GM21360 (cell line): ENCODE results near the gene MIGA1.
"Not testable (repeated sequence)": the region's sequence is repeated elsewhere in the genome, so short reads cannot be mapped to it uniquely, and the experiment has no call there.

ENCODE experiments used
- ATAC-seq: cut with Tn5 transposase; IDR thresholded peaks from one replicate; pipeline ENCODE4 v1.9.1; 2021; ENCODE audit warnings: mild to moderate bottlenecking, moderate library complexity; ENCODE audit not compliant: unreplicated experiment

MIGA1 gene

DNA sequence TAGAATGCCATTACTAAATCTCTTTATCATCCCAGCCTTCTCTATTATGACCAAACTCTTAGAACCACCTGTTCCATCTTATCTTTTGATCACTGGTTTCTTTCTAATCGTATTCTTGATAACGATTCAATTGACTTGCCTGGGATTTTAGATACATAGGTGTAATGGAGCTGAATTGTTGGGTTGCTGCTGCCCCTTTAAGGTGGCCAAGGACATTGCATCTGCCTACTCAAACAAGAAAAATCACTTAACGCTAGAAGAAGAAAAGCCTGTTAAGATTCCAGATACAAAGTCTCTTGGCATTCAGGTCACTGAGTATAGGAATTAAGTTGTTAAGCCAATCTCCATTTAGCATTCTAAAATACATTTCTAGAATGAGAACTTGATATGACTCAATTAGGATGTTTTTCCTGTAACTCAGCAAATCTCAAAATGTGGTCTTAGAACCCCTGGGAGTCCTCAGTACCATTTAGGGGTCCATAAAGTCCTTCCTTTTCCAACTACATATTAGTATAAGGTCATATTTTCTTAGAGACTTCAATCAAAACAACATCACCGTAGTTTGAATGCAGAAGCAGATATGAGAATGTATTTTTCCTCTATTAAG lies 121.3 kb downstream of the MIGA1 start:
- ATAC-seq: no peak

DNA sequence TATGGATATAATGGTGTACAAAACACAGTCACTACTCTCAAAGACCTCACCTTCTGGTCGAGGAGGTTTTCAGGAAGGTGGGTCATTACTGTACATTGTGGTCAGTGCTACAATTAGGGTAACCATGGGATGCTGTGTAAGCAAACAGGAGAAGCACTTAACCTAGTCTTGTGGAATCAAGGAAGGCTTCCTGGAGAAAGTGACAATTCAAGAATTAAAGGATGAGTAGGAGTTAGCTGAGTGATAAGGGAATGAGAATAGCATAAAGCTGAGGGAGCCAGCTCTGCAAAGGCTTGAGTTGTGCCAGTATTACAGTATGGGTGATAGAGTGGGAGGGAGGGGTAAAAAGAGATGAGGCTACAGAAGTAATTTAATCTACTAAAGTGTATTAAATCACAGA lies 126.2 kb downstream of the MIGA1 start:
- no peak for ATAC-seq

- no peak for ATAC-seq
Observed at GRCh38 chr1:77906019-77906545, 126.6 kb downstream of the MIGA1 start.

- no peak for ATAC-seq
Observed at GRCh38 chr1:77906624-77907023, 127.2 kb downstream of the MIGA1 start.

GRCh38 chr1:77910116-77910515 lies 130.7 kb downstream of the MIGA1 start:
- ATAC-seq: no peak

GRCh38 chr1:77918918-77919317 lies 139.5 kb downstream of the MIGA1 start:
- not testable (repeated sequence) for ATAC-seq

DNA sequence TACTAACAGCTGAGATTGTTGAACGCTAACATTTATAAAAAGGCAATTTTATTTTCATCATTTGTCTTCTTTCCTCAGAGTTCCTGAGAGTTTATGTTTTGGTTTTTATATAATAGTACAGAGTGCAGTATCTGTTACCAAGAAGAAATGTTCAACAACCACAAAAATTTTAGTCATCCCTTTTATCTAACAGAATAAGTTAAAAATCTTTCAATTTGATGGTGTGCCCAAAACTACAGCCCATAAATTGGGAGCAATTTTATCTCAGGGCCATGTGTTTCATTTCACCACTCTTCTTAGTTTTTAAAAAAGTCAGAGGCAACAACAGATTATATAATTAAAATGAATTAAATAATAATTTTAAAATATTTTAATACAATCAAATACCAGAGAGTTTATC lies 146.1 kb downstream of the MIGA1 start:
- no peak for ATAC-seq

DNA sequence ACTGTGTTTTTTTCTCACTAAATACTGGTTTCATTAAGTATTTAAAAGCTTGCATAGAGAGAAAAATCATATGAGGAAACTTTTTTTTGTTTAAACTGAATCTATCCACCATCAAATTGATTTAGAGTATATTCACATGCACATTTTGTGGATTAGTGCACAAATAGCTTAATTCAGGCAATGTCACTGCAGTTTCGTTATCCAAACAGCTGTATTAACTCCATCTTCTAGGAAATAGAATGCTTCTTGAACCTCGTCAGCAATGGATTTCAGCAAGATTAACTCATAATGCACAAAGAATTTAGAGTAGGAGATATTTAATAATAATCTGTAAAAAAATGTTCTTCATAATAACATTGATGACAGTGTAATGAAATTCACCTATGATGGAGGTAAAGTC lies 146.5 kb downstream of the MIGA1 start:
- ATAC-seq: no peak

DNA sequence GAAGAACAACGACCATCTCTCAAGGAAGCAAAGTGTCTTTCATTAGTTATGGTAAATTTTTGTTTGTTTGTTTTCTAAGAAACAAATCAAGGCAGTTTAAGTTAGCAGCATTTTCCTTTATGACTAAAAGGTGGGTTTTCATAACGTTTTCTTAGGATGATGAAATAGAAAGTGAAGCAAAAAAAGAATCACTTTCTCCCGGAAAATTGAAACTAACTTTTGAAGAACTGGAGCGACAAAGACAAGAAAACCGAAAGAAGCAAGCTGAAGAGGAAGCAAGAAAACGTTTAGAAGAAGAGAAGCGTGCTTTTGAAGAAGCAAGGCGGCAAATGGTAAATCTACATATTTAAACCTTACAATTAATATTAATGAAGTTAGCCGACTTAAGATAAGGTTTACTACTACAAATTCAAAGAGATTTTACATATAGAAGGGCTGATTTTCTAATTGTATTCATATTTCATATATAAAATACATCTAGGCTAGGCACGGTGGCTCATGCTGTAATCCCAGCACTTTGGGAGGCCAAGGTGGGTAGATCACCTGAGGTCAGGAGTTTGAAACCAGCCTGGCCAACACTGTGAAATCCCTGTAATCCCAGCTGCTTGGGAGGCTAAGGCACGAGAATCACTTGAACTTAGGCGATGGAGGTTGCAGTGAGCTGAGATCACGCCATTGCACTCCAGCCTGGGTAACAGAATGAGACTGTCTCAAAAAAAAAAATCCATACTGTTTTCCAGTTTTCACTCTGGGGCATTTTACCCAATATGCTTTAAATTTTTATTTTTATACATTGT lies 147.3 kb downstream of the MIGA1 start:
- ATAC-seq: no peak

- ATAC-seq: no peak
Observed at GRCh38 chr1:77927414-77927813, 148.0 kb downstream of the MIGA1 start.
